K562 (cell line): ENCODE results near the gene PCBP3. TPM values are rescaled to one million over a fixed set of nuclear protein-coding genes. Genes with fewer than 3 reads are reported as not detected.
A peak's percentile ranks its signal among the peaks of the same experiment; 100 is the strongest.

Experiments used
- ADNP ChIP-seq: fragments of 200-800 bp; sonication (Bioruptor generic); IDR thresholded peaks from 2 replicates; pipeline ENCODE4 v1.6.1; 2016; ENCODE audit warnings: missing genetic modification characterization, missing compliant biosample characterization
- CC2D1A ChIP-seq: fragments of 450-650 bp; IDR thresholded peaks from 2 replicates; pipeline ENCODE4 v1.6.1; 2017; ENCODE audit warnings: mild to moderate bottlenecking
- HINFP ChIP-seq: fragments of 450-650 bp; conservative IDR thresholded peaks from 2 replicates; pipeline ENCODE4 v1.6.1; 2016; ENCODE audit warnings: missing genetic modification characterization, low read depth, mild to moderate bottlenecking, control low read depth, missing compliant biosample characterization
- PRDM10 ChIP-seq: fragments of 450-650 bp; IDR thresholded peaks from 2 replicates; pipeline ENCODE4 v1.6.1; 2018; ENCODE audit not compliant: partially characterized antibody
- REST ChIP-seq, 2 experiments: fragments of 450-650 bp; formaldehyde crosslinking in 1 of 2; IDR thresholded peaks; 2 replicates each; pipeline versions ENCODE4 v1.4.0 to v1.6.1; 2014 to 2020; ENCODE audit warnings: mild to moderate bottlenecking in 2 of 2, borderline replicate concordance in 1 of 2, low read depth in 1 of 2
- SAFB2 ChIP-seq: fragments of 200-400 bp; formaldehyde crosslinking; IDR thresholded peaks from 2 replicates; pipeline ENCODE4 v1.6.1; 2018; ENCODE audit warnings: borderline replicate concordance, low read length, low read depth, moderate library complexity; ENCODE audit not compliant: severe bottlenecking
- SFPQ ChIP-seq: fragments of 200-400 bp; formaldehyde crosslinking; IDR thresholded peaks from 2 replicates; pipeline ENCODE4 v1.6.1; 2017; ENCODE audit warnings: mild to moderate bottlenecking, low read depth, low read length, moderate library complexity
- SMAD2 ChIP-seq: fragments of 150-350 bp; IDR thresholded peaks from 2 replicates; pipeline ENCODE4 v1.6.1; 2014; ENCODE audit warnings: low read depth, mild to moderate bottlenecking, low read length
- YBX1 ChIP-seq: fragments of 450-650 bp; IDR thresholded peaks from 2 replicates; pipeline ENCODE4 v1.7.1; 2016; ENCODE audit warnings: mild to moderate bottlenecking
- ZNF133 ChIP-seq: fragments of 250-450 bp; sonication (Bioruptor Pico); IDR thresholded peaks from 2 replicates; pipeline ENCODE4 v1.4.0; 2020; ENCODE audit warnings: mild to moderate bottlenecking
- polyA plus RNA-seq, 8 experiments: library from polyadenylated mRNA; depleted of rRNA in 4 of 8; stranded (reverse) in 5 of 8; unstranded in 3 of 8; fragments of >200 nt; fragmentation: Nextera tagmentation in 2 of 8; fragmentation: Illumina TruSeq in 1 of 8; extraction: Ambion mirVana in 2 of 8; extraction: Trizol in 1 of 8; gene quantifications; 2 replicates each; pipeline versions ENCODE4 v1.2.1 to v1.2.3, GENCODE V29; 2011 to 2014; ENCODE audit warnings: inconsistent platforms in 1 of 8, missing spikeins in 1 of 8
- total RNA-seq, 7 experiments: library from RNA; depleted of rRNA in 6 of 7; stranded (reverse); fragments of >200 nt in 6 of 7; fragmentation: Illumina TruSeq in 2 of 7; extraction: Trizol in 2 of 7; gene quantifications; 2 replicates each; pipeline versions ENCODE4 v1.2.1 to v1.2.3, GENCODE V29; 2011 to 2021; ENCODE audit warnings: low replicate concordance in 1 of 7

PCBP3 gene
- total and polyA plus RNA-seq, 9 of the 15 experiments (the other 6 are each of a cell fraction or from before 2014, with no cell fraction given) = 0.18 TPM; not detected in 8

GRCh38 chr21:45820171-45821091 is 176.9 kb downstream of the PCBP3 start (continued):
- TF ChIP-seq REST (IDR thresholded peaks at IDR 0.05; ENCODE audit: borderline replicate concordance) (peak; percentile 81), REST (CRISPR knock-in tag; IDR thresholded peaks at IDR 0.05; ENCODE audit: low read depth) (no peak), SAFB2 (no peak), HINFP (tag) (no peak), SMAD2 (no peak), ZNF133 (CRISPR knock-in tag) (no peak), PRDM10 (no peak), CC2D1A (0 out of 2 replicates have a peak, but pooled peaks have one; percentile 36), ADNP (tag) (no peak), YBX1 (no peak), SFPQ (no peak)
